Nephron progenitor cell (in vitro differentiated cells): Measurements from ENCODE around the gene TPRG1L.

Experiments used
- DNase-seq: peaks from one replicate; pipeline ENCODE4 v3.0.0; 2021
- H3K27ac Mint-ChIP-seq: 2 replicates; pipeline ENCODE4 v1.8.0; 2021; ENCODE audit warnings: mild to moderate bottlenecking, moderate library complexity, mixed read lengths
- H3K27me3 Mint-ChIP-seq: 2 replicates; pipeline ENCODE4 v1.8.0; 2021; ENCODE audit warnings: mild to moderate bottlenecking, low read depth, mixed read lengths; ENCODE audit not compliant: poor library complexity
- H3K36me3 Mint-ChIP-seq: 2 replicates; pipeline ENCODE4 v1.8.0; 2021; ENCODE audit warnings: low read depth, mixed read lengths
- H3K4me1 Mint-ChIP-seq: 2 replicates; pipeline ENCODE4 v1.8.0; 2021; ENCODE audit warnings: mixed read lengths
- H3K4me3 Mint-ChIP-seq: 2 replicates; pipeline ENCODE4 v1.8.0; 2021; ENCODE audit warnings: mild to moderate bottlenecking, moderate library complexity, mixed read lengths
- H3K9me3 Mint-ChIP-seq: 2 replicates; pipeline ENCODE4 v1.8.0; 2021; ENCODE audit warnings: mild to moderate bottlenecking, moderate library complexity, mixed read lengths
- CTCF ChIP-seq: fragments of 200-600 bp; sonication (generic); IDR thresholded peaks from 2 replicates; pipeline ENCODE4 v1.5.0; 2021; ENCODE audit warnings: antibody characterized with exemption

TPRG1L gene

DNA sequence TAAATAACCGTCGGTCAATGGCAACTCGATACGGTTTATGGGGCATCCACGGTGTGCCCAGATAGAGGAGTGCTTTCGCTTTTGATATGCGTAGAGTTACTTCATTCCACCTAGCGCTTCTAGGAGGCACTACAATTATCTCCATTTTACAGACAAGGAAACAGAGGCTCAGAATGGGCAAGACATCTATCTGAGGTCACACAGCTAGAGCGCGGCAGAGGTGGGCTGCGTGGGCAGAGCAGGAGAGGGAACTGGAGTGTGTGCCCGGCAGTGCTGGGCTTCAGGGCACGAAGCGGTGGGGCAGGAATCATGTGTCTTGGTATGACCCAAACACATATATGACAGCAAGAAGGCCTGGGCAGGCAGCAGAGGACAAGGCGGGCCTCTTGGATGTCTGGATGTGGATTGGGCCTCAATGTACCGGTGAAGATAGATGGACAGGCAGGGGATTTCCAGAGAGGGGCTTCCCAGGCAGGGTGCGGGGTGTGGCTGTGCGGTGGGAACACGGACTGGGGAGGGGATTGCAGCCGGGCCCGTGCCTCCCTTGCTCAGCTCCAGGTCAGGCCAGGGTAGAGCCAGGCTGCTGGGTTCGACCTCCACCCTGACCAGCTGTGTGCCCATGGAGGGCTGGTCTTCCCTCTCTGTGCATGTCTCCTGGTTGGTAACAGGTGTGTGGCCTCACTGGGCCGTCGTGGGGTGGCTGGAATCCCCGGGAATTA lies 48.7 kb downstream of the TPRG1L start:
- TF ChIP-seq CTCF: no peak
- H3K36me3 Mint-ChIP-seq: no peaks in the 10 kb centered on the region
- no peaks in the 10 kb centered on the region for H3K9me3 Mint-ChIP-seq
- peaks cover 24% of the 10 kb centered on the region for H3K4me1 Mint-ChIP-seq
- no peak overlapping the region for H3K27ac Mint-ChIP-seq
- H3K4me3 Mint-ChIP-seq: no peak overlapping the region
- DNase-seq: no peak
- peaks cover 56% of the 10 kb centered on the region for H3K27me3 Mint-ChIP-seq

DNA sequence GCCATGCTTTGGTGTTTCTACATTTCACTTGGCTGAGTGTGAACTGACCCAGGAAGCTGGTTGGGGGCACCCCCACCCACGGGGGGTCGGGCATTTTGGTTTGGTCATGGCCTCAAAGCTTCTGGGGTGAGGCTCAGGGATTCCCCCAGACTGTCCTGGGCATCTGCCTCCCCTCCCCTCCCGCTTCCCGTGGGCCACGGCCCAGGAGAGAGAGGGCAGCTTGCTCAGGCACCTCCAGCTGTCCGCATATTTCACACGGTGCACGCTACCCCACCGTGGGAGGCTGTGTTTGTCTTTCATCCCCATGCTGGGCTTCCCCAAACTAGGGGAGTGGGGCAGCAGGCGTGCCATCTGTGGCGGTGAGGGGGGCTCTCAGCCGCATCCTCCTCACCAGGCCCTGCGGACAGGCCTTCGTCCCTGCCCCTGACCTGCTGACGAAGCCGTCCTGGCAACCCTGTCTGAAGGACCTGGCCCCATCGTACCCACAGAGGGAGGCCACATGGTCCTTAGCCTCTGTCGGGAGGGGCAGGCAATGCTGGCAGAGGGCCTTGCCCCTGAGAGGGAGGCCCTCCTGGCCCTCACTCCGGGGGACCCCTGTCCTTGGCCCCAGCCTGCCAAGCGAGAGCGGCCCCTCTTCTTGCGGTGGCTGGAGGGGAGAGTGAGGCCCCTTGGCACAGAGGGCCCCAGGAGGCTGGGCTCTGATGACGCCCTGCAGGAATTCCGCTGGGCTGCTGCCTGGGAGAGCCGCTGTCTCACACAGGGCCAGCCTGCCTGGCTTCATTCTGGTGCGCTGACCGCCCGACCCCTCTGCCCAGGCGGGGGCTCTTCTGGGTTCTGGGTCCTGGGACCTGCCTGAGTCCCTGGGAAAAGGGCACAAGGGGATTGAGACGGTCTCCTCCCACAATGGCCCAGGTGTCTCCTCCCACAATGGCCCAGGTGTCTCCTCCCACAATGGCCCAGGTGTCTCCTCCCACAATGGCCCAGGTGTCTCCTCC lies 49.6 kb downstream of the TPRG1L start:
- Mint-ChIP-seq H3K36me3 (no peaks in the 10 kb centered on the region), H3K9me3 (no peaks in the 10 kb centered on the region), H3K27me3 (peaks cover 61% of the 10 kb centered on the region), H3K4me3 (no peak overlapping the region), H3K4me1 (peaks cover 26% of the 10 kb centered on the region), H3K27ac (no peak overlapping the region)
- TF ChIP-seq CTCF: no peak
- no peak for DNase-seq

GRCh38 chr1:3675436-3675835 lies 50.6 kb downstream of the TPRG1L start:
- H3K27me3 Mint-ChIP-seq: peaks cover 57% of the 10 kb centered on the region
- no peak overlapping the region for H3K4me3 Mint-ChIP-seq

DNA sequence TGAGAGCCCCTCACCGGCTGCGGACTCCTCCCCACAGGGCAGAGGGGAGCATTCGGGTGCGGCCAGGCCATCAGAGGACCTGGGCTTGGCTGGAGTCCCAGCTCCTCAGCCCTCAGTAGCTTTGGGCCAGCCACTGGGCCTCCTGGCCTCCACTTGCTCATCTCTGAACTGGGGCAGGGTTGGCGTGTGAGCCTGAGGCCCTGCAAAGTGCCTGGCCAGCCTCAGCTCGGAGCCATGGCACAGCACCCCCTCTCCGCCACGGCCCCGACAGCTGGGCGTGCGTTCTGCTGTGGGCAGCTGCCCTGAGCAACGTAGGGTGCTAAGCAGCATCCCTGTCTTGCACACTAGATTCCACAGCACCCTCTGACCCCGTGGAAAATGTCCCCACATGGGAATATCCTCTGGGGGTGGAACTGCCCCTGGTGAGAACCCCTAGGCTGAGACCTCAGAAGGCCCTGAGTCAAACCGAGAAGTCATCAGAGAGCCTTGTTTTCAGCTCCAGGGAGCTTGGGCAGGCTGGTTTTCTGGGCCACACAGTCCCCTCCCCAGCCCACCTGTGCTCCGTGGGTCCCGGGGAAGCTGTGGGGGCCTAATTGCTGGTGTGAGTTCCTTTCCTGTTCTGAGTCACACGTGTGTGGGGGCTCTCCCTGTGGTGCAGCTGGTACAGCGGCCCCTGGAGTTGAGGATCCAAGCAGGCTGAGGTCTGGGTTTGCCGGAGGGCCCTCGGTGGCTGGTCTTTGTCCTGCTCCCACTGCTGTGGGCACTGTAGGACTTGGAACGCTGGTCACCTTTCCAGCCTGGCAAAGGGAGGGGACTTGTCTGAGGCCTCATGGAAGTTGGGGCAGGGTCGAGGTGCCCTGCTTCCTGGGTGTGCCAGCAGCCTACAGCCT lies 52.0 kb downstream of the TPRG1L start:
- Mint-ChIP-seq H3K27ac (no peak overlapping the region), H3K4me3 (no peak overlapping the region), H3K4me1 (peaks cover 34% of the 10 kb centered on the region), H3K9me3 (no peaks in the 10 kb centered on the region), H3K27me3 (peaks cover 48% of the 10 kb centered on the region), H3K36me3 (no peaks in the 10 kb centered on the region)
- TF ChIP-seq CTCF: no peak
- DNase-seq: no peak

More at GRCh38 chr1:3675436-3675835, 50.6 kb downstream of the TPRG1L start:
- DNase-seq: no peak
- peaks cover 34% of the 10 kb centered on the region for H3K4me1 Mint-ChIP-seq
- no peak overlapping the region for H3K27ac Mint-ChIP-seq
- H3K36me3 Mint-ChIP-seq: no peaks in the 10 kb centered on the region
- TF ChIP-seq CTCF: no peak
- no peaks in the 10 kb centered on the region for H3K9me3 Mint-ChIP-seq

GRCh38 chr1:3677484-3677883 lies 52.7 kb downstream of the TPRG1L start:
- Mint-ChIP-seq H3K9me3 (no peaks in the 10 kb centered on the region), H3K36me3 (no peaks in the 10 kb centered on the region), H3K27ac (peak overlapping the region; percentile 45), H3K27me3 (peaks cover 42% of the 10 kb centered on the region), H3K4me1 (peaks cover 27% of the 10 kb centered on the region), H3K4me3 (no peak overlapping the region)
- DNase-seq: no peak
- no peak for TF ChIP-seq CTCF
